ENCODE measurements around the gene C1orf226. TPM values are rescaled to one million over a fixed set of nuclear protein-coding genes. Genes with fewer than 3 reads are reported as not detected.

C1orf226 gene
- total RNA-seq, 1 donor from 2014 or later, result 9.8 TPM

DNA sequence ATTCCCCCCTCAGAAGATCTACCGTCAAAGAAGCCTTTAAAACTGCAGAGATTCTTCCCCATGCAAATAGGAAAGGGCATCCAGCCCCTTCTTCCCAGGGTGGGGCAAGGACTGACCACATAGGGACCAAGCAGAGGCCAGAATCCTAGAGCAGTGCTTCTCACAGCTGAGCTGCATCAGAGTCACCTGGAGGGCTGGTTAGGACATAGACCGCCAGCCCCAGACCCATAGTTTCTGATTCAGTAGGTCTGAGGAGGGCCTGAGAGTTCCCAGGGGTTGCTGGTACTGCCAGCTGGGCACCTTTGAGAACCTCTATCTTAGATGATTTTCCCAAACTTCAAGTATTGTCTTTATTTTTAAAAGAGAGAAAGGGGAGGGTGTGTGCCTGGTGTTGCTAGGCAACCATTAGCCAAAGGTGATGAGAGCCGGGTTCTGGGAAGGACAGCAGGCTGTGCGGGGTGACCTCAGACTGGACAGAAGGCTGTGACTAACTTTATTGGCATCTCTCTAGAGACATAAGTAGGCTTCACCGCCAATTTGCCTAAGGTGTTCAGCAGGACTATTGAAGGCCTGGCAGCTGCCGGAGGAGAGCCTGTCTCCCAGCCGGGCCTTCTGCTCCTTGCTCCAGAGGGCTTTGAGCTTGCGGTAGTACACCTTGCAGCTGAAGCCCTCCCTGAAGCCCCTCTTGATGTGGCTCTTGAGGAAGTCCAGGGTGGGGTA is 7.8 kb upstream of the C1orf226 start:
- H3K27ac Mint-ChIP-seq (ENCODE audit: unreplicated experiment), result no peak overlapping the region
- TF ChIP-seq, protein P1, sequence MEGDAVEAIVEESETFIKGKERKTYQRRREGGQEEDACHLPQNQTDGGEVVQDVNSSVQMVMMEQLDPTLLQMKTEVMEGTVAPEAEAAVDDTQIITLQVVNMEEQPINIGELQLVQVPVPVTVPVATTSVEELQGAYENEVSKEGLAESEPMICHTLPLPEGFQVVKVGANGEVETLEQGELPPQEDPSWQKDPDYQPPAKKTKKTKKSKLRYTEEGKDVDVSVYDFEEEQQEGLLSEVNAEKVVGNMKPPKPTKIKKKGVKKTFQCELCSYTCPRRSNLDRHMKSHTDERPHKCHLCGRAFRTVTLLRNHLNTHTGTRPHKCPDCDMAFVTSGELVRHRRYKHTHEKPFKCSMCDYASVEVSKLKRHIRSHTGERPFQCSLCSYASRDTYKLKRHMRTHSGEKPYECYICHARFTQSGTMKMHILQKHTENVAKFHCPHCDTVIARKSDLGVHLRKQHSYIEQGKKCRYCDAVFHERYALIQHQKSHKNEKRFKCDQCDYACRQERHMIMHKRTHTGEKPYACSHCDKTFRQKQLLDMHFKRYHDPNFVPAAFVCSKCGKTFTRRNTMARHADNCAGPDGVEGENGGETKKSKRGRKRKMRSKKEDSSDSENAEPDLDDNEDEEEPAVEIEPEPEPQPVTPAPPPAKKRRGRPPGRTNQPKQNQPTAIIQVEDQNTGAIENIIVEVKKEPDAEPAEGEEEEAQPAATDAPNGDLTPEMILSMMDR (conservative IDR thresholded peaks at IDR 0.05), result no peak

DNA sequence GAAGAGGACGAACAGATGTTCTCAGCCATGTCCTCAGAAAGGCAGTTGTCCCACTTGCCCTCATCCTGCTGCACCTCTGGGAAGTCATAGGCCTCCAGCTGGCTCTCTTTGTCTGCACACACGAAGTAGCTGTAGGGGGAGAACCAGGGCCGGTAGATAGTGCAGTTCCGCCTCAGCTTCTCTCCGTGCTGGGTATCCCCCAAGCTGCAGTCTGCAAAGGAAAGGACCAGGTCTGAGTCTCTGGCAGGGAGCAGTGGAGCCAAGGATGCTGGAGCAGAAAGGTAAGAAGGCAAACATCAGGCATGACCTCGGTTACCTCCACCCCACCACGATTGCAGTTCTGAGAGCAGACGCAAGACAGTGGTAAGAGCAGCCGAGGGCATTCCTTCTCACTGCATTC is 7.1 kb upstream of the C1orf226 start:
- Mint-ChIP-seq H3K27me3 (ENCODE audit: low read depth) (no peaks in the 10 kb centered on the region), H3K4me1 (peaks cover 5% of the 10 kb centered on the region), H3K4me3 (no peak overlapping the region), H3K9me3 (no peaks in the 10 kb centered on the region), H3K27ac (ENCODE audit: unreplicated experiment) (peak overlapping the region; percentile 35), H3K36me3 (ENCODE audit: low read depth) (no peaks in the 10 kb centered on the region)
- TF ChIP-seq, protein P1 (conservative IDR thresholded peaks at IDR 0.05), result no peak
- no peak for DNase-seq (ENCODE audit: low read depth, low spot score)

More for the DNA sequence above, 7.8 kb upstream of the C1orf226 start:
- no peak overlapping the region for H3K4me3 Mint-ChIP-seq
- H3K9me3 Mint-ChIP-seq, result no peaks in the 10 kb centered on the region
- DNase-seq (ENCODE audit: low read depth, low spot score), result no peak
- H3K4me1 Mint-ChIP-seq, result peaks cover 5% of the 10 kb centered on the region
- no peaks in the 10 kb centered on the region for H3K36me3 Mint-ChIP-seq (ENCODE audit: low read depth)
- H3K27me3 Mint-ChIP-seq (ENCODE audit: low read depth), result no peaks in the 10 kb centered on the region

DNA sequence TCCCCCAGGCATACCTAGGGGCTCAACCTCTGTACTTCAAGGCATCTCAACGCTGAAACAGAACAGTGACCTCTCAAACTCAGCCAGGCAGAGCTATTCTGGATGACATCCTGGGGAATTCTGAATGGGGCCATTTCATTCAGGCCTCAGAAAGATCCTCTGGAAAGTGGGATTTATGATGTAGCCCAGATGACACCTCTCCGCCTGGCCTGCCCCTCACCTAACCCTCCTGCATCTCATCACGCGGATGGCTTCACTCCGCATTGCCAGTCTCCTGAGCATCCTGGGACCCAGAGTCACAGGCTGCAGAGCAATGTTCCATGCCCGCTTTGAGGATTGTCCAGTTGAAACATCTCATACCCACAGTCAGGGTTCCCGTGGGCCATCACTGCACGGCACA is 6.1 kb upstream of the C1orf226 start:
- TF ChIP-seq, protein P1 (conservative IDR thresholded peaks at IDR 0.05), result no peak
- no peaks in the 10 kb centered on the region for H3K9me3 Mint-ChIP-seq

DNA sequence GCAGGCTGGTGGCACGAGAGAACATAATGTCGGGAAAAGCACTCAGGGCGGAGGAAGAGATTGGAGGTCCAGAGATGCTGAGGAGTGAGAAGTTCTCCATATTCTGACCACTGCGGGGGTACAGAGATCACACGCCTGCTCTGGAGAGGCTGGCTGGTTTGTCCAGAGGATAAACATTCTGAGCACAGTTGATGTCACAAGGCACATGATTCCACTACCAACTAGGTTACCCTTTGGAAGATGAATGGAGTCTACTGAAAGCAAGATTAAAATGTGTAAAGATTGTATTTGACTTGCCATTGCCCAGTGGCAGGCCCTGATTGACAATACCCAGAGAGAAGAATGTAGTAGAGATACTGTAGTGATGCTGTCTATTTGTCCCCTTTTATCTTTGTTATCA is 4.8 kb upstream of the C1orf226 start, which contains the start of gene SPATA46:
Gene SPATA46, minus strand, starts transcription at position 164 of the 400 bp plus-strand sequence. Its CDS starts 64 bp downstream, at position 100.
- no peak within 1 kb of the TSS for H3K27ac Mint-ChIP-seq (ENCODE audit: unreplicated experiment)
- no peaks in the 10 kb centered on the region for H3K36me3 Mint-ChIP-seq (ENCODE audit: low read depth)
- no peak within 1 kb of the TSS for H3K4me3 Mint-ChIP-seq
- no peaks in the 10 kb centered on the region for H3K9me3 Mint-ChIP-seq
- H3K4me1 Mint-ChIP-seq, result peaks cover 5% of the 10 kb centered on the region
- no peak for DNase-seq (ENCODE audit: low read depth, low spot score)
- H3K27me3 Mint-ChIP-seq (ENCODE audit: low read depth), result no peaks in the 10 kb centered on the region
- TF ChIP-seq, protein P1 (conservative IDR thresholded peaks at IDR 0.05), result no peak

More for the DNA sequence above, 6.1 kb upstream of the C1orf226 start:
- Mint-ChIP-seq H3K27ac (ENCODE audit: unreplicated experiment) (no peak overlapping the region), H3K27me3 (ENCODE audit: low read depth) (no peaks in the 10 kb centered on the region), H3K4me1 (peaks cover 5% of the 10 kb centered on the region), H3K36me3 (ENCODE audit: low read depth) (no peaks in the 10 kb centered on the region), H3K4me3 (no peak overlapping the region)
- DNase-seq (ENCODE audit: low read depth, low spot score), result no peak

DNA sequence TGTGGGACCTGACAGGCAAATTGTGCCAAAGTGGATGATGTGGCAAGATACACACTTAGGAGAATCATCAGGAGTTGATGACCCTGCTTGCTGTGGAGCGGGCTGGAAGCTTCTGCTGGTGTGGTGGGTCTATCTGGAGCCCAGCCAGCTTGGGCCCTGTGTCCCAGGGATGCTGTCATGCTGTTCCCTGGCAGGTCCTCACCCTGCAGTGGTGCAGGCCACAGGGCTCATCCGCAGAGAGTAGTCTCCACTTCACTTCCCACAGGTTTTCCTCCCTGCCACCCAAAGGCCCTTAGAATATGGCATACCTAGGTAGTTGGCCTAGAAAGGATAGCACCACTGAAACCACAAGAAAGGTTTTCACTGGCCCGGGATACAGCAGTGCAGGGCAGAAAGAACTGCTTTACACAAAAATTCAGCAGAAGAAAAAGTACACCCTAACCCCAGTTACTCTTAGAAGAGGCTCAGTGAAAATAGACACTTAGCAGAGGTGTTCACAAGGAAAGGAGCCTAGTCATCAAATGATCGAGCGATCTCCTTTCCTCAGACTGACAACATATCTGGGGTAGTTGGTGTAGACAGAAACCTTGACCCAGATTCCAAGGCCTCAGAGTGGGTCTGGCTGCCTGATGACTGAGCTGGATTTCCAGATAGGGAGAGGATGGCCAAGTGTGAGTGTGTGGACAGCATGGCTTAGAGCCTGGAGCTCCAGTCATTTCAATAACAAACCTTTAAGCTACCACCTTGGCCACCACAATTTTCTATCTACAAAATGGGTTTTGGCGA is 1.3 kb upstream of the C1orf226 start:
- Mint-ChIP-seq H3K9me3 (no peaks in the 10 kb centered on the region), H3K36me3 (ENCODE audit: low read depth) (no peaks in the 10 kb centered on the region), H3K4me3 (no peak overlapping the region), H3K27ac (ENCODE audit: unreplicated experiment) (no peak overlapping the region), H3K27me3 (ENCODE audit: low read depth) (no peaks in the 10 kb centered on the region), H3K4me1 (peaks cover 11% of the 10 kb centered on the region)
- TF ChIP-seq, protein P1 (conservative IDR thresholded peaks at IDR 0.05), result no peak
- DNase-seq (ENCODE audit: low read depth, low spot score), result no peak
